ENCODE measurements around the gene TMUB1.

The TMUB1 gene

DNA sequence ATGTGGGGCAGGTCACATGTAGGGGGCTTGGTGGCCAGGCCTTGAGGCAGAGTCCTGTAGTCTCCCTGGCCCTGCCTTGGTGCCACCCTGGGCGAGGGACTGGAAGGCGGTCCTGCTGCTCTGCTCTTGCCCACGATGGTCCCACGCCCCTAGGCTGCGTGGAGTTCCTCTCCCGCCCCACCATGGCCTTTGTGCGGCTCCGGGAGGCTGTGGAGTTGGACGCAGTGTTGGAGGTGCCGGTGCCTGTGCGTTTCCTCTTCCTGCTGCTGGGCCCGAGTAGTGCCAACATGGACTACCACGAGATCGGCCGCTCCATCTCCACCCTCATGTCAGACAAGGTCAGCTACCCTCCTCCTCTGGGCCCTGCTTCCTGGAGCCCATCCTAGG, 12.7 kb downstream of the TMUB1 start:
- Histone ChIP-seq H3K4me1 (ENCODE audit: insufficient read depth, low read length) (no peaks in the 10 kb centered on the region), H3K4me3 (ENCODE audit: low read depth in 1 of 2, low read length in 2 of 2) (no peak overlapping the region)
- no peak for TF ChIP-seq CTCF (IDR thresholded peaks at IDR 0.05; ENCODE audit: borderline replicate concordance, extremely low read depth, low read length, poor library complexity, severe bottlenecking)
- TF ChIP-seq EZH2 (IDR thresholded peaks at IDR 0.05; ENCODE audit: borderline replicate concordance, low read depth, low read length, severe bottlenecking), result no peak

GRCh38 chr7:151069841-151070573, 13.3 kb downstream of the TMUB1 start:
- Histone ChIP-seq H3K27me3 (ENCODE audit: insufficient read depth, low read length, poor library complexity) (no peaks in the 10 kb centered on the region), H3K4me3 (ENCODE audit: low read depth in 1 of 2, low read length in 2 of 2) (no peak overlapping the region), H3K9me3 (ENCODE audit: insufficient read depth, low read length, severe bottlenecking) (no peaks in the 10 kb centered on the region), H4K20me1 (ENCODE audit: insufficient read depth, low read length) (0 out of 2 replicates have a peak, but pooled peaks cover 5% of the 10 kb centered on the region), H2AFZ (ENCODE audit: low read depth, low read length) (no peak overlapping the region), H3K4me2 (ENCODE audit: insufficient read depth, low read length) (no peak overlapping the region), H3K79me2 (ENCODE audit: insufficient read depth, low read length) (no peaks in the 10 kb centered on the region), H3K27ac (ENCODE audit: low read length) (no peak overlapping the region), H3K4me1 (ENCODE audit: insufficient read depth, low read length) (no peaks in the 10 kb centered on the region), H3K9ac (ENCODE audit: low read depth, low read length) (no peak overlapping the region), H3K36me3 (ENCODE audit: insufficient read depth, low read length) (peaks cover 88% of the 10 kb centered on the region)
- TF ChIP-seq EZH2 (IDR thresholded peaks at IDR 0.05; ENCODE audit: borderline replicate concordance, low read depth, low read length, severe bottlenecking), result no peak
- DNase-seq (no peak), ATAC-seq (ENCODE audit: insufficient read depth, low read depth) (no peak)

More for the DNA sequence above, 12.7 kb downstream of the TMUB1 start:
- Histone ChIP-seq H3K27me3 (ENCODE audit: insufficient read depth, low read length, poor library complexity) (no peaks in the 10 kb centered on the region), H3K79me2 (ENCODE audit: insufficient read depth, low read length) (no peaks in the 10 kb centered on the region), H4K20me1 (ENCODE audit: insufficient read depth, low read length) (no peaks in the 10 kb centered on the region), H2AFZ (ENCODE audit: low read depth, low read length) (no peak overlapping the region), H3K27ac (ENCODE audit: low read length) (no peak overlapping the region), H3K4me2 (ENCODE audit: insufficient read depth, low read length) (no peak overlapping the region), H3K9me3 (ENCODE audit: insufficient read depth, low read length, severe bottlenecking) (no peaks in the 10 kb centered on the region), H3K9ac (ENCODE audit: low read depth, low read length) (no peak overlapping the region), H3K36me3 (ENCODE audit: insufficient read depth, low read length) (peaks cover 88% of the 10 kb centered on the region)
- no peak for DNase-seq
- no peak for ATAC-seq (ENCODE audit: insufficient read depth, low read depth)

DNA sequence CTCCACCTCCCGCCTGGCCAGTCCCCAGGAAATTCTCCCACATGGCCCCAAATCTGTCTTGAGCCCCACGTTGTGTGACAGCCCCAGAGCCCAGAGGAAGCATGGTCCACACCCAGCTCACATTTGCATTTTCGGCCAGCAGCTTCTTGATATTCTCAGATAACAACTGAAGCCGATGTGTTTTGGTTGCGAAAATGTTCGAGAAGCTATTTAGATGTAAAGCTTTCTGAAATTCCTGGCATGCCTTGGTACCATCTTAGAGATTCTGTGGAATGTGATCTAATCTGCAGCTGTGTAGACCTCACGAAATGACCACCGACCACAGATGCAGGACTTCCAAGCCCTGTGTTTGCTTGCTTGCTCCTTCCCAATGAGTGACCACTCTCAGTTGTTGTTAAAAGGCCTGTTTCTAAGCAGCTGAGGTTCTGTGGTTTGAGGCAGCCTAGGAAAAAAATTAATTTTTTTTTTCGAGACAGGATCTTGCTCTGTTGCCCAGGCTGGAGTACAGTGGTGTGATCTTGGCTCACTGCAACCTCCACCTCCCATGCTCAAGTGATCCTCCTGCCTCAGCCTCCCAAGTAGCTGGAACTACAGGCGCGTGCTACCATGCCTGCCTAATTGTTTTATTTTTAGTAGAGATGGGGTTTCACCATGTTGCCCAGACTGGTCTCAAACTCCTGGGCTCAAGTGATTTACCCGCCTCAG, 15.1 kb downstream of the TMUB1 start:
- Histone ChIP-seq H3K27ac (ENCODE audit: low read length) (no peak overlapping the region), H3K36me3 (ENCODE audit: insufficient read depth, low read length) (peaks cover 88% of the 10 kb centered on the region)

GRCh38 chr7:151066273-151066974, 16.9 kb downstream of the TMUB1 start:
- Histone ChIP-seq H3K36me3 (ENCODE audit: insufficient read depth, low read length) (peaks cover 93% of the 10 kb centered on the region), H3K79me2 (ENCODE audit: insufficient read depth, low read length) (peaks cover 14% of the 10 kb centered on the region), H3K4me3 (ENCODE audit: low read depth in 1 of 2, low read length in 2 of 2) (no peak overlapping the region), H3K27me3 (ENCODE audit: insufficient read depth, low read length, poor library complexity) (no peaks in the 10 kb centered on the region), H2AFZ (ENCODE audit: low read depth, low read length) (no peak overlapping the region), H3K9me3 (ENCODE audit: insufficient read depth, low read length, severe bottlenecking) (no peaks in the 10 kb centered on the region), H3K4me2 (ENCODE audit: insufficient read depth, low read length) (no peak overlapping the region), H3K4me1 (ENCODE audit: insufficient read depth, low read length) (peaks cover 13% of the 10 kb centered on the region), H3K9ac (ENCODE audit: low read depth, low read length) (no peak overlapping the region), H4K20me1 (ENCODE audit: insufficient read depth, low read length) (peaks cover 24% of the 10 kb centered on the region), H3K27ac (ENCODE audit: low read length) (no peak overlapping the region)
- ATAC-seq (ENCODE audit: insufficient read depth, low read depth) (no peak), DNase-seq (no peak)
- TF ChIP-seq EZH2 (IDR thresholded peaks at IDR 0.05; ENCODE audit: borderline replicate concordance, low read depth, low read length, severe bottlenecking) (no peak), CTCF (IDR thresholded peaks at IDR 0.05; ENCODE audit: borderline replicate concordance, extremely low read depth, low read length, poor library complexity, severe bottlenecking) (no peak)

More for the DNA sequence above, 15.1 kb downstream of the TMUB1 start:
- TF ChIP-seq EZH2 (IDR thresholded peaks at IDR 0.05; ENCODE audit: borderline replicate concordance, low read depth, low read length, severe bottlenecking), result no peak
- peaks cover 3% of the 10 kb centered on the region; the same call in 1 of the 2 replicates for H3K79me2 ChIP-seq (ENCODE audit: insufficient read depth, low read length)
- ATAC-seq (ENCODE audit: insufficient read depth, low read depth), result no peak
- H4K20me1 ChIP-seq (ENCODE audit: insufficient read depth, low read length), result peaks cover 10% of the 10 kb centered on the region; the same call in 1 of the 2 replicates
- no peak overlapping the region for H3K4me2 ChIP-seq (ENCODE audit: insufficient read depth, low read length)
- H3K4me3 ChIP-seq (ENCODE audit: low read depth in 1 of 2, low read length in 2 of 2), result no peak overlapping the region
- H3K27me3 ChIP-seq (ENCODE audit: insufficient read depth, low read length, poor library complexity), result no peaks in the 10 kb centered on the region
- H3K9me3 ChIP-seq (ENCODE audit: insufficient read depth, low read length, severe bottlenecking), result no peaks in the 10 kb centered on the region
- no peak overlapping the region for H3K9ac ChIP-seq (ENCODE audit: low read depth, low read length)
- no peaks in the 10 kb centered on the region for H3K4me1 ChIP-seq (ENCODE audit: insufficient read depth, low read length)
- DNase-seq, result no peak
- H2AFZ ChIP-seq (ENCODE audit: low read depth, low read length), result no peak overlapping the region

All from DND-41 (cell line).